HT-29 (cell line): Measurements from ENCODE around the gene FAM168A. TPM values are rescaled to one million over a fixed set of nuclear protein-coding genes. Genes with fewer than 3 reads are reported as not detected.

Experiments
- small RNA-seq: library from RNA; depleted of rRNA; stranded (forward); fragments of <200 nt; gene quantifications from one replicate; pipeline ENCODE3, GENCODE V24; 2014
- total RNA-seq: library from RNA; depleted of rRNA; stranded (reverse); fragments of >200 nt; shearing (Covaris generic); gene quantifications from 2 replicates; pipeline ENCODE4 v1.2.3, GENCODE V29; 2014; rRNA removed

The FAM168A gene
- total RNA-seq, 1 experiment from 2014 or later, result 8.1 TPM

Small RNA genes within 50 kb of the gene (small RNA-seq; reads per million reads assigned to genes)
- gene AP000763.2, result not detected
- not detected for gene HMGN2P38

Other genes with a start within 250 kb of the FAM168A start
- gene RELT, start 221.7 kb downstream of the FAM168A start, total RNA-seq, result 20.9 and 21.5 TPM in 2 replicates
- gene PLEKHB1, start 48.5 kb upstream of the FAM168A start, total RNA-seq, result 43.0 and 46.5 TPM in 2 replicates
- gene RAB6A, start 163.0 kb upstream of the FAM168A start, total RNA-seq, result 158 and 166 TPM in 2 replicates
- gene MRPL48, start 189.8 kb upstream of the FAM168A start, total RNA-seq, result 83.4 and 92.0 TPM in 2 replicates